Colon (tissue), 2 donors: Measurements from ENCODE around the gene RAF1.
"Not testable (repeated sequence)": the region's sequence is repeated elsewhere in the genome, so short reads cannot be mapped to it uniquely, and the experiment has no call there.

Experiments used
- FAIRE-seq: peaks from 2 replicates; lab custom pipeline; 2012; peaks lifted over from hg19 to GRCh38; lab: Jason Lieb, UNC
- donor health status: control.
- donor health status: control.

RAF1 gene

GRCh38 chr3:12663936-12664908 is at the start of gene RAF1:
TSS of gene RAF1 (minus strand) at chr3:12664117. CDS start at chr3:12618721, 45,396 bp downstream.
- no peak for FAIRE-seq

- FAIRE-seq, result no peak
These were observed 46.1 kb upstream of the RAF1 start for GRCh38 chr3:12710062-12710461.

- FAIRE-seq, result no peak
These were observed 45.4 kb upstream of the RAF1 start for GRCh38 chr3:12709334-12709733.

- no peak for FAIRE-seq
These were observed 44.8 kb upstream of the RAF1 start for GRCh38 chr3:12708584-12709192.

- FAIRE-seq, result no peak
These were observed 43.5 kb upstream of the RAF1 start for GRCh38 chr3:12707449-12707848.

- FAIRE-seq, result no peak
These were observed 42.8 kb upstream of the RAF1 start for GRCh38 chr3:12706504-12707253.

- no peak for FAIRE-seq
These were observed 42.1 kb upstream of the RAF1 start for GRCh38 chr3:12705981-12706380.

GRCh38 chr3:12705374-12705926 is 41.5 kb upstream of the RAF1 start:
- FAIRE-seq, result no peak

GRCh38 chr3:12702501-12702900 is 38.6 kb upstream of the RAF1 start:
- no peak for FAIRE-seq

GRCh38 chr3:12701601-12702000 is 37.7 kb upstream of the RAF1 start:
- not testable (repeated sequence) for FAIRE-seq

- FAIRE-seq, result no peak
These were observed 36.9 kb upstream of the RAF1 start for GRCh38 chr3:12700800-12701199.

GRCh38 chr3:12695916-12696315 is 32.0 kb upstream of the RAF1 start:
- no peak for FAIRE-seq

- no peak for FAIRE-seq
These were observed 31.2 kb upstream of the RAF1 start for GRCh38 chr3:12695112-12695511.

- no peak for FAIRE-seq
These were observed 28.5 kb upstream of the RAF1 start for GRCh38 chr3:12692444-12692843.

- no peak for FAIRE-seq
These were observed 26.2 kb upstream of the RAF1 start for GRCh38 chr3:12689997-12690711.

- FAIRE-seq, result no peak
These were observed 24.0 kb upstream of the RAF1 start for GRCh38 chr3:12687948-12688347.

GRCh38 chr3:12686096-12686495 is 22.2 kb upstream of the RAF1 start:
- FAIRE-seq, result no peak

- FAIRE-seq, result no peak
These were observed 18.1 kb upstream of the RAF1 start for GRCh38 chr3:12681943-12682390.

GRCh38 chr3:12681089-12681942 is 17.4 kb upstream of the RAF1 start:
- FAIRE-seq, result no peak

- no peak for FAIRE-seq
These were observed 15.6 kb upstream of the RAF1 start for GRCh38 chr3:12679468-12679867.

- FAIRE-seq, result no peak
These were observed 13.7 kb upstream of the RAF1 start for GRCh38 chr3:12677616-12678015.
